HEK293 (cell line): ENCODE results near the gene NSMCE1.

Experiments
- CTCF ChIP-seq: fragments of 450-650 bp; formaldehyde crosslinking; IDR thresholded peaks from 2 replicates; pipeline ENCODE4 v1.5.1; 2016; ENCODE audit warnings: missing biosample characterization, missing genetic modification characterization
- PRDM10 ChIP-seq: fragments of 450-650 bp; formaldehyde crosslinking; IDR thresholded peaks from 2 replicates; pipeline ENCODE4 v1.5.1; 2016; ENCODE audit warnings: missing biosample characterization, missing genetic modification characterization
- RBAK ChIP-seq: fragments of 450-650 bp; formaldehyde crosslinking; IDR thresholded peaks from 2 replicates; pipeline ENCODE4 v1.5.1; 2016; ENCODE audit warnings: missing biosample characterization, missing genetic modification characterization
- ZNF202 ChIP-seq: fragments of 450-650 bp; formaldehyde crosslinking; IDR thresholded peaks from 2 replicates; pipeline ENCODE4 v1.5.1; 2016; ENCODE audit warnings: missing biosample characterization, missing genetic modification characterization, borderline replicate concordance
- TF ChIP-seq, protein P1 (sequence below): fragments of 450-650 bp; formaldehyde crosslinking; IDR thresholded peaks from 2 replicates; pipeline ENCODE4 v1.5.1; 2016; ENCODE audit warnings: missing biosample characterization, missing genetic modification characterization, borderline replicate concordance
- TF ChIP-seq, protein P2 (sequence below): fragments of 450-650 bp; formaldehyde crosslinking; IDR thresholded peaks from 2 replicates; pipeline ENCODE4 v1.5.1; 2016; ENCODE audit warnings: missing biosample characterization, missing genetic modification characterization

GRCh38 chr16:27204312-27204915, 64.2 kb downstream of the NSMCE1 start:
- no peak for TF ChIP-seq ZNF202 (tag by site-specific recombination)
- TF ChIP-seq, protein P1, sequence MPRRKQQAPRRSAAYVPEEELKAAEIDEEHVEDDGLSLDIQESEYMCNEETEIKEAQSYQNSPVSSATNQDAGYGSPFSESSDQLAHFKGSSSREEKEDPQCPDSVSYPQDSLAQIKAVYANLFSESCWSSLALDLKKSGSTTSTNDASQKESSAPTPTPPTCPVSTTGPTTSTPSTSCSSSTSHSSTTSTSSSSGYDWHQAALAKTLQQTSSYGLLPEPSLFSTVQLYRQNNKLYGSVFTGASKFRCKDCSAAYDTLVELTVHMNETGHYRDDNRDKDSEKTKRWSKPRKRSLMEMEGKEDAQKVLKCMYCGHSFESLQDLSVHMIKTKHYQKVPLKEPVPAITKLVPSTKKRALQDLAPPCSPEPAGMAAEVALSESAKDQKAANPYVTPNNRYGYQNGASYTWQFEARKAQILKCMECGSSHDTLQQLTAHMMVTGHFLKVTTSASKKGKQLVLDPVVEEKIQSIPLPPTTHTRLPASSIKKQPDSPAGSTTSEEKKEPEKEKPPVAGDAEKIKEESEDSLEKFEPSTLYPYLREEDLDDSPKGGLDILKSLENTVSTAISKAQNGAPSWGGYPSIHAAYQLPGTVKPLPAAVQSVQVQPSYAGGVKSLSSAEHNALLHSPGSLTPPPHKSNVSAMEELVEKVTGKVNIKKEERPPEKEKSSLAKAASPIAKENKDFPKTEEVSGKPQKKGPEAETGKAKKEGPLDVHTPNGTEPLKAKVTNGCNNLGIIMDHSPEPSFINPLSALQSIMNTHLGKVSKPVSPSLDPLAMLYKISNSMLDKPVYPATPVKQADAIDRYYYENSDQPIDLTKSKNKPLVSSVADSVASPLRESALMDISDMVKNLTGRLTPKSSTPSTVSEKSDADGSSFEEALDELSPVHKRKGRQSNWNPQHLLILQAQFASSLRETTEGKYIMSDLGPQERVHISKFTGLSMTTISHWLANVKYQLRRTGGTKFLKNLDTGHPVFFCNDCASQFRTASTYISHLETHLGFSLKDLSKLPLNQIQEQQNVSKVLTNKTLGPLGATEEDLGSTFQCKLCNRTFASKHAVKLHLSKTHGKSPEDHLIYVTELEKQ, result no peak
- no peak for TF ChIP-seq CTCF
- no peak for TF ChIP-seq RBAK (tag by site-specific recombination)
- TF ChIP-seq, protein P2, sequence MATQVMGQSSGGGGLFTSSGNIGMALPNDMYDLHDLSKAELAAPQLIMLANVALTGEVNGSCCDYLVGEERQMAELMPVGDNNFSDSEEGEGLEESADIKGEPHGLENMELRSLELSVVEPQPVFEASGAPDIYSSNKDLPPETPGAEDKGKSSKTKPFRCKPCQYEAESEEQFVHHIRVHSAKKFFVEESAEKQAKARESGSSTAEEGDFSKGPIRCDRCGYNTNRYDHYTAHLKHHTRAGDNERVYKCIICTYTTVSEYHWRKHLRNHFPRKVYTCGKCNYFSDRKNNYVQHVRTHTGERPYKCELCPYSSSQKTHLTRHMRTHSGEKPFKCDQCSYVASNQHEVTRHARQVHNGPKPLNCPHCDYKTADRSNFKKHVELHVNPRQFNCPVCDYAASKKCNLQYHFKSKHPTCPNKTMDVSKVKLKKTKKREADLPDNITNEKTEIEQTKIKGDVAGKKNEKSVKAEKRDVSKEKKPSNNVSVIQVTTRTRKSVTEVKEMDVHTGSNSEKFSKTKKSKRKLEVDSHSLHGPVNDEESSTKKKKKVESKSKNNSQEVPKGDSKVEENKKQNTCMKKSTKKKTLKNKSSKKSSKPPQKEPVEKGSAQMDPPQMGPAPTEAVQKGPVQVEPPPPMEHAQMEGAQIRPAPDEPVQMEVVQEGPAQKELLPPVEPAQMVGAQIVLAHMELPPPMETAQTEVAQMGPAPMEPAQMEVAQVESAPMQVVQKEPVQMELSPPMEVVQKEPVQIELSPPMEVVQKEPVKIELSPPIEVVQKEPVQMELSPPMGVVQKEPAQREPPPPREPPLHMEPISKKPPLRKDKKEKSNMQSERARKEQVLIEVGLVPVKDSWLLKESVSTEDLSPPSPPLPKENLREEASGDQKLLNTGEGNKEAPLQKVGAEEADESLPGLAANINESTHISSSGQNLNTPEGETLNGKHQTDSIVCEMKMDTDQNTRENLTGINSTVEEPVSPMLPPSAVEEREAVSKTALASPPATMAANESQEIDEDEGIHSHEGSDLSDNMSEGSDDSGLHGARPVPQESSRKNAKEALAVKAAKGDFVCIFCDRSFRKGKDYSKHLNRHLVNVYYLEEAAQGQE (tag by site-specific recombination), result no peak
- TF ChIP-seq PRDM10 (tag by site-specific recombination), result no peak
